Measurements from ENCODE around the gene ERCC6L2.

- no peak for TF ChIP-seq CTCF (IDR thresholded peaks at IDR 0.05)
- no peak for TF ChIP-seq ZFX (IDR thresholded peaks at IDR 0.05; ENCODE audit: borderline replicate concordance)
Measured at GRCh38 chr9:95953986-95954385, 78.5 kb downstream of the ERCC6L2 start.

Data from 22Rv1 (cell line).